H54 (cell line): ENCODE measurements around the gene BUD13.
"Not testable (repeated sequence)": the region's sequence is repeated elsewhere in the genome, so short reads cannot be mapped to it uniquely, and the experiment has no call there.

ENCODE experiments used
- DNase-seq: peaks from one replicate; pipeline ENCODE4 v3.0.0; 2011; ENCODE audit warnings: low spot score, mixed read lengths; ENCODE audit not compliant: insufficient read length
- FAIRE-seq: peaks from 3 replicates; lab custom pipeline; 2011; peaks lifted over from hg19 to GRCh38; lab: Jason Lieb, UNC
- POLR2A ChIP-seq: IDR thresholded peaks from 2 replicates; pipeline ENCODE4 v1.6.1; 2011; ENCODE audit warnings: low read depth, mild to moderate bottlenecking, low read length

BUD13 gene

DNA sequence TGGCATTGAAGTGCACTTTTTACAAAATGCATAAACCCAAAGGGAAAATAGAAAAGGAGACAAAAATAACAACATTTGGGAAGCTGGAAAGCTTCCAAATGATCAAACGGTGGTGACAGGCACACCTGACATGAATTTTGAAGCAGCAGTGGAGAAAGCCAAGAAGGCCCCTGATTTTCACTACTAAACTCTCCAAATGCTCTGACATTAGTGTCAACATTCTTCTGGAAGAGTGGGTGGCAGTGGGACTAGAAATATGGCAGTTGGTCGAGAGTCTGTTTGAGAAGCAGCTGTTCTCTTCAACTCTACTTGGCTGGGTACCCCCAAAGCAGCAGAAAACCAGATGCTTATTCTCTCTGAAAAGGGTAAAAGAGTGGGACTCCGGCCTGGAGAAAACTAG, 31.2 kb upstream of the BUD13 start:
- no peak for TF ChIP-seq POLR2A
- no peak for DNase-seq
- no peak for FAIRE-seq

DNA sequence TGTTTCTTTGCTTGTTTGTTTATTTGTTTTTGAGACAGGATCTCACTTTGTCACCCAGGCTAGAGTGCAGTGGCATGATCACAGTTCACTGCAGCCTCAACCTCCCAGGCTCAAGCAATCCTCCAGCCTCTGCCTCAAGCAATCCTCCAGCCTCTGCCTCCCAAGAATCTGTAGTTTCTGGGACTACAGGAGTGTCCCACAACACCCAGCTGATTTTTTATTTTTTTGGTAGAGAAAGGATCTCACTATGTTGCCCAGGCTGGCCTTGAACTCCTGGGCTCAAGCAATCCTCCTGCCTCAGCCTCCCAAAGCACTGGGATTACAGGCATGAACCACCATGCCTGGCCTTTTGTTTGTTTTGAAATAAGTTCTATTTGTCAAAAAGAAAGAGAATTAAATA, 28.9 kb upstream of the BUD13 start:
- FAIRE-seq, DNase-seq: not testable (repeated sequence)

DNA sequence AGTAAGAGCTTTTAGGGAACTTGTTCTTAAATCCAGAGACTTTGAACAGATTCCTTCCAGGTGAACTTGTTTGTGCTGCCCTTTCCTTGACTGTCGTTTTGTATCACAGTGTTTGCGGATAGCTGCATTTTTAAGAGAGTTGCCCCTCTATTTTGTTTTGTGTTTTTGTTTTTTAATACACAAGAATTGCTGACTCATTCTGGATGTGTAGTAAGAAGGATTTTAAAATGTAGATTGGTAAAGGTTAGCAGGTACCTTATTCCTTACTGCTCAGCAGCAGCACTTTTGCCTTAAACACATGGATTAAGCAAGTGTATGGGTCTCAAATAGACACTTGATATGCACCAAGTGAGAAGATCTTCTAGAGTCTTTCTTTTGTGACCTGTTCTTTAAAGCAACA, 27.8 kb upstream of the BUD13 start:
- no peak for TF ChIP-seq POLR2A
- DNase-seq = no peak
- no peak for FAIRE-seq

DNA sequence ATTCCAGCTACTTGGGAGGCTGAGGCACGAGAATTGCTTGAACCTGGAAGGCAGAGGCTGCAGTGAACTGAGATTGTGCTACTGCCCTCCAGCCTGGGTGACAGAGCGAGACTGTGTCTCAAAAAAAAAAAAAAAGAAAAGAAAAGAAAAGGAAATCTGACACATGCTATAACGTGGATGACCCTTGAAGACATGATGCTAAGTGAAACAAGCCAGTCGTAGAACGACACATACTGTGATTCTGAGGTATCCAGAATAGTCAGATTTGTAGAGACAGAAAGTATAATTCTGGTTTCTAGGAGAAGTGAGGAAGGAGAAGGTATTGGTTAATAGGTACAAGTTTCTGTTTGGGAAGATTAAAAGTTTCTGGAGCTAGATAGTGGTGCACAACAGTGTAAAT, 25.6 kb upstream of the BUD13 start:
- DNase-seq = no peak
- TF ChIP-seq POLR2A = no peak
- FAIRE-seq = no peak

DNA sequence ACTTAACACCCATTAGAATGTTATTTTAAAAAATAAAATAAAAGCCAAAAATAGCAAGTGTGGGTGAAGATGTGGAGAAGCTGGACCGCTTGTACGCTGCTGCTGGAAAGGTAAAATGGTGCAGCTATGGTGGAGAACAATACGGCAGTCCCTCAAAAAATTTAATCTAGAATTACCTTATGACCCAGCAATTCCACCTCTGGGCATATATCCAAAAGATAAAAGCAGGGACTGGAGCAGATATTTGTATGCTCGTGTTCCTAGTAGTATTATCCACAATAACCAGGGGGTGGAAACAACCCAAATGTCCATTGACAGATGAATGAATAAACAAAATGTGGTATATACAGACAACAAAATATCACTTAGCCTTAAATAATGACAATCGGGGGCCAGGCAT, 25.0 kb upstream of the BUD13 start:
- no peak for TF ChIP-seq POLR2A
- FAIRE-seq (no peak), DNase-seq (no peak)

DNA sequence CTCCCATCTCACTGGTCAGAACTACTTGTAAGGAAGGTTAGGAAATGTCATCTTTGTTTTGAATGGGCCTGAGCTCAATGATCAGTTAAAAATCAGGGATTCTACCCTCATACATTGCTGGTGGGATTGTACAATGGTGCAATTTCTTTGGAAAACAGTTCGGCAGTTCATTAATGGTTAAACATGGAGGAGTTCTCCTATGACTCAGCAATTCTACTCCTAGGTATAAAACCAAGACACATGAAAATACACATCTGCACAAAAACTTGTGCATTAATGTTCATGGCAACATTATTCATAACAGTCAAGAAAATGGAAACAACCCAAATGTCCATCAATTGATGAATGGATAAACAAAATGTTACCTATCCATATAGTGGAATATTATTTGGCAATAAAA, 23.8 kb upstream of the BUD13 start:
- no peak for TF ChIP-seq POLR2A
- FAIRE-seq (no peak), DNase-seq (no peak)

DNA sequence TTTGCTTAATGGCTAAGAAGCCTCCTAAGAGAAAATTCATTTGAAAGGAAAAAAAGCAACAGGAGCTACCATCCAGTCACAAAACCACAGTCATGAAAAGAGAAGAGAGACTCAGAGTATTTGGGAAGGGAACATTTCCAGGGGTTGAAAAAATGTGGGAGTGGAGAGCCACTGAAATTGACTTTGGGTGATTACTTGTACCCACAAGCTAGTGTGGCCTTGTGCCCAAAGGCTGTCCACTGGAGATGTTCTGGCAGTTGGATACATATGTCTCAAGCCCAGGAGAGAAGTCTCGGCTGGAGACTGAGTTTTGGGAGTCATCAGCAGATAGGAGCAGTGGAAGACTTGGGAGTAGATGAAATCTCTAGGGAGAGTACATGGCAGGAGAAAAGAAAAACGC, 22.1 kb upstream of the BUD13 start:
- FAIRE-seq = no peak
- no peak for TF ChIP-seq POLR2A
- DNase-seq = no peak

DNA sequence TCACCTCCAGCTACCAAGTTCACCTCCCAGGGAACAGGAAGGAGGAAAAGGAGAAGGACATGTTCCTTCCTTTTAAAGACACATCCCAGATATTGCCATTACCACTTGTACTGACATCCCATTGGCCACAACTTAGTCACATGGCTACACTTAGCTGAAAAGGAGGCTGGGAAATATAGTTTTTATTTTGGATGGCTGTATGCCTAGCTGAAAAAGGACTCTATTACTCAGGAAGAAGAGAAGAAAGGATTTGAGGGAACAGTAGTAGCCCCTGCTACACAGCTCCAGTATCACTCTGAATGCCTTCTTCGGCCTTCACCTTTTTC, 20.9 kb upstream of the BUD13 start:
- no peak for TF ChIP-seq POLR2A
- DNase-seq (no peak), FAIRE-seq (no peak)

DNA sequence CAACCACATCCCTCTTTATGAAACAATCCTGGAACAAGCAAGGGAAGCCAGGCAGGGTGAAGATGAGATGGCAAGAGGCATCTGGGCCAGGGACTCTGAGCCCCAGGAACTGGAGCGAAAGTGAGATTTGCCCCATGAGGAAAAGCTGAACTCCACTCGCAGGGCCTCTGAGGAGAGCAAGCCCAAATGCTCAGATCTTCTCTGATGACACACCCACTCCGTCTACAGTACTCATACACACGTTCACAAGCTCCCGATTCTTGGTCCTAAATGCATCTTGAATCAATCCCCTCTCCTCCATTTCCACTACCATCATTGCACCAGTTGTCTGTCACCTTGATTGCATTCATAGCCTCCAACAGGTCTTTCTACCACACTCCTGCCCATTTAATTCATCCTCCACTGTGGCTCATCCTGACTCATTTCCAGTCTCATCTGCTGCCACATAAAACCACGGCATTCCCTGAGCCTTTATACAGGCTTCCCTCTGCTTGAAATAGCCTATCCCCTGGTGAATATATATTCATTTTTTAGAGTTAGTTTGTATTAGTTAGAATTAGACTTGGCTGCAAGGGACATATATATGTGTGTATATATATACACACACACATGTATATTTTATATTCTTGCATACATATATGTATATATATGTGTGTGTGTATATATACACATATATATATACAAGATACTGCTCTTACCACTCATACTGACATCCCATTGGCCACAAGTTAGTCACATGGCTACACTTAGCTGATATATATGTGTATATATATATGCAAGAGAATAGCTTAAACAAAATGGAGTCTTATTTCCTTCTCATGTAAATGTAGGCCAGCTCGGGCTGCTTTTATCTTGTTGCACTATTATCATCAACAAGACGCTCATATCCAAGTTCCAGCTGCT, 20.3 kb upstream of the BUD13 start:
- no peak for TF ChIP-seq POLR2A
- DNase-seq (no peak), FAIRE-seq (peak; percentile 77)

DNA sequence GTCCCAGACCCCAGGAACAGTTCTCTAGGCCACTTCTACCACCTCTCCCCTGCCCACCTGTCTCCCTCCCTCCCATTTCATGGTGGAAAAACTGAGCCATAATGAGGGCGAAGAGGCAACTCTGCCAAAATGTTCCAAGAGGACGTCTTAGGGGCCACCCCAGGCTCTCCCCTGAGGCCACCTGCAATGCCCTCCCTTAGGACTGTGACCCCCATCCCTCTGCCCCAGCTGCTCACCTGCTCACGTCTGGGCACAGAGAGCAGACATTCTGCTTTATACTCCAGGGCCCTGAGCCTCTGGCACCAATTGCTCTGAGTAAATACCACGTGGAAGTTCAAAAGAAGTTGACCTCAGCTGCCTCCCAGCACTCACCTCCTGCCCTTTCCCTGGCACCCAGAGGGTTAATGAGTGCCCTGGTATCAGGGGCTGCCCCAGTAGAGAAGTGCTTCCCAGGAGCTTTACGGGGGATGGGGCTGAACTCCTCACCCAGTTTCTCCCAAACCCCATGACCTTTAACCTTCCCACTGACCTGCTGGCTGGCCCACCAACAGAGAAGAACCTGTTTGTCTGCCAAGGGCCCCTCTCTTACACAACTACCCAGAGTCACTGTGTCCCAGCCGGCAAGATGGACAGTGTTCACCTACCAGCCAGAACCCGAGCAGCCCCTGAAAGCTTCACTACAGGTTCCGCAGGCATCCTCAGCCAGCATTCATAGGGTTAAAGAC, 19.5 kb upstream of the BUD13 start:
- no peak for FAIRE-seq
- DNase-seq = no peak
- TF ChIP-seq POLR2A = no peak

DNA sequence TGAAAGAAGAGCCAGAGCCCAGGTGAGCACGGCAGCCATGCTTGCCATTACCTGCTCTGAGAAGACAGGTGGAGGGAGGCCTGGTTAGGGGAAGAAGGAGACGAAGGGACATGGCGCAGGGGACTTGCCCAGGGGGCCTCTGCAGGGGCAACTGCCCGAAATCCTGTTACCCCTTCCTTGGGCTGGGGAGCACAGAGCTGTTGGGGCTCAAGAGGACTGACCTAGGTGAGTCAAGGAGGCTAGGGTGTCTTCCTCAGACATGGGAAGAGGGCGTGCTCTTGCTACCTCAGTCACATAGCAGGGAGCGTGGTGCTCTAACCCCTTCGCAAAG, 19.0 kb upstream of the BUD13 start, which contains the start of gene APOA5:
Gene APOA5 (minus strand): TSS at position 67 of the 331 bp plus-strand sequence. CDS start 19 bp downstream, at position 48.
- DNase-seq = no peak
- TF ChIP-seq POLR2A = no peak
- no peak for FAIRE-seq

DNA sequence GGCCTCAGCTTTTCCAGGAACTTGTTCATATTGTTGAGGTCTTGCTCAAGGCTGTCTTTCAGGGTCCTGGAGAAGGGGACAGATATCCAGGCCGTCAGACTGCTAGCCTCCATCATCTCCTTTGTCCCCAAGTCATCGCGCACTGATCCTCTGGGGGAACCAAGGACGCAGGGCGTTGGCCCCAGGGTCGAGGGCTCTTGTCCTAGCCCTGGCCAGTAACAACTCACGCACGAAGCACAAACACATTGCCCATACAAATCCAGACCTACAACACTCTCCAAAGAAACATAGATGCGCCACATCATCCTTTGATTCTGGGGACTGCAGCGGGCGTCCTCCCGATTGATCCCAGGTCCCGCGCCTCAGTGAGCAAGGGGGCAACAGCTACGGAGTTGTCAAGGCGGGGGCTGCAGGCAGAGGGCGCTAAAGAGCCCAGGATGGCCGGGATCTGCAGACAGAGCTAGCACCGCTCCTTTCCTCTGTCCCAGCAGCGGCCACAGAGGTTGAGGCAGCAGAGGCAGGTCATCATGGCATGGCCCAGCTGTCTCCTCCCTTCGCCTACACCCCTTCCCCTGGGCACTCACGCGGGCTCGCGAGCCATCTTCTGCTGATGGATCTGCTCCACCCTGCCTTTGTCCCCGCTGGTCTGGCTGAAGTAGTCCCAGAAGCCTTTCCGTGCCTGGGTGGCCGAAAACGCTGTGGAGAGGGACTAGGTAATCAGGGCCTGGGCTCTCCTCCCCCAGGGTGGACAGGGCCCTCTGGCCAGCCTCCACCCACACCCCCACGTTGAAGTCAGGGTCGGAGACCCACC, 18.4 kb upstream of the BUD13 start:
- no peak for TF ChIP-seq POLR2A
- DNase-seq (peak; percentile 41), FAIRE-seq (no peak)

DNA sequence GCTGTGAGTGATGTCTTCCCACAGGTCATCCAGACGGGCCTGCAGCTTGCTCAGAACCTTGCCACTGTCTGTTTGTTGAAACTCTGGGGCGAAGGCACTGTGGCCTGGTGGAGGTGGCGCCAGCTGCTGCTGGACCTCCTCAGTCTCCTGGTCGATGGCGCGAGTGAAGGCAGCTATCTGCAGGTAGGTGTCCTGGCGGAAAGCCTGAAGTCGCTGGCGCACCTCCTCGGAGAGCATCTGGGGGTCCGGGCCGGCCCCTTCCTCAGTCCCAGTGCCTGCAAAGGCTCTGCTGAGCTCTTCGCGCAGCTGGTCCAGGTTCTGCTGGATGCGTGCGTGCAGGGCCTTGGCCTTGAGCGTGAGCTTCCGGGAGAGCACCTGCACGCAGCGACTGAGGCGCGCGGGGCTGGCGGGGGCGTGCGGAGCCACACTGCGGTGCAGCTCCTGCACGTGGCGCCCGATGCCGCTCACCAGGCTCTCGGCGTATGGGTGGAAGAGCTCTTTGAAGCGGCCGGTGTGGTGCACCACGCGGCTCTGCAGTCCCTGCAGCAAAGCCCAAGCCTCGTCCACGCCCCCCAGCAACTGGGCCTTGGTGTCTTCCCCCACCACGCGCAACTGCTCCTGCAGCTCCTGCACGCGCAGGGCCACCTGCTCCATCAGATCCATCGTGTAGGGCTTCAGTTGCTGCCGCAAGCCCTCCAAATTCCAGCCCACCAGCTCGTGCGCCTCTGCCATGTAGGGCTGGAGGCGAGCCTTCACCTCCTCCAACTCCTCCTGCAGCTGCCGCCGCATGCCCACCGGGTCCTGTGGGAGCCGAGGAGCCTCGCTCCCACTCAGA, 17.6 kb upstream of the BUD13 start:
- no peak for DNase-seq
- FAIRE-seq = no peak
- TF ChIP-seq POLR2A = no peak
